GM08714 (cell line): ENCODE measurements around the gene PLSCR4.

ENCODE experiments used
- H3K4me3 ChIP-seq: fragments of 200-500 bp; sonication (Bioruptor generic); 2 replicates; pipeline ENCODE4 v1.5.1; 2014; ENCODE audit warnings: mild to moderate bottlenecking, low read length, inconsistent platforms
- ZNF274 ChIP-seq: IDR thresholded peaks from 2 replicates; pipeline ENCODE4 v1.6.1; 2012; ENCODE audit warnings: mild to moderate bottlenecking, low read depth, low read length

The PLSCR4 gene

DNA sequence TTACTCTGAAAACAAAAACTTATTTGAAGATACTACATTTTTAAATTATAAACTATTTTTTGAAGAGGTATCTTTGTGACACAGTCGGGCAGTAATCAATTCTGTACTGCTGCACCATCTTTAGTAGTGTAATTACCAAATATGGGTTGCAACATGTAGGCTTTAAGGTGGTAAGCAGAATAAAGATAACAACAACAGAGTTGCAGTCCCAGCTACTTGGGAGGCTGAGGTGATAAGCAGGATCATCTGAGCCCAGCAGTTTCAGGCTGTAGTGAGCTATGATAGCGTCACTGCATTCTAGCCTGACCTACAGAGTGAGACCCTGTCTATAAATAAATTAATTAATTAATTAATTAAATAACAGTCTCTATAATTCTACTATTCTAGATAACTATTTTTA is 95.9 kb downstream of the PLSCR4 start:
- no peak overlapping the region for H3K4me3 ChIP-seq
- TF ChIP-seq ZNF274 = no peak

DNA sequence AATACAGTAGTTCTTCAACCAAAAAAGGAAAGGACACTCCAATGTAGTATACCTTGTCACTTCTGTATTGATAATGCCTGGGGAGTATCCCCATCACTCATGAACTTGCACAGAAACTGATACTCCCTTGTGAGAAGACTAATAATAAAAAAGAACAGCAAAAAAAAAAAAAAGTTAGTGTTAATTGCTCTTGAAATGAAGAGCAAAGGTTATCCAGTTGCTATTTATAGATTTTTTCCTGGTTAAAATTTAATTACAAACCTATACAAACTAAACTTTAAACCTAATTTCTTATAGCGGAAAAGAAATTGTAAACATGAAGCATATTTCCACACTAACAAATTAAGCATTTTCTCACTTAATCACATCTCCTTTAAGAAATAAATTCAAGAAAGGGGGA is 96.6 kb downstream of the PLSCR4 start:
- no peak overlapping the region for H3K4me3 ChIP-seq
- TF ChIP-seq ZNF274 = no peak

DNA sequence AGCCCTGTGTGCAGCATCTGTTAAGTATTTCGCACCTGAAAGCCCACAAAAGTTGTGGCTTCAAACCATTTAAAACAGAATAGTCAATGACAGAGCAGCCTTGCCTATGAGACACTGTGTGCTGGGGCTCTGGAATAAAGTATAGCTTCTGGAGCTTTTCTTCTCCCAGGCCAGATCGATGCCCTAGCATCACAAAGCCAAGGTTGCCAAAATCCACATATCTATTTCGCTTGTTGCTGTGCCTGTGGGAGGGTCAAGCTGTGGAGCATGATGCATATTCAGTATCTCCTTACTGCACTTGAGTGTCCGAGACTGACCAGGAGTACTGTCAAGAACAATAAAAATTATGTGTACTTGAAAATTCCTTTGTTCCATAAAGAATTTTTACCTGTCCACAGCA is 97.5 kb downstream of the PLSCR4 start:
- TF ChIP-seq ZNF274 = no peak
- no peak overlapping the region for H3K4me3 ChIP-seq

DNA sequence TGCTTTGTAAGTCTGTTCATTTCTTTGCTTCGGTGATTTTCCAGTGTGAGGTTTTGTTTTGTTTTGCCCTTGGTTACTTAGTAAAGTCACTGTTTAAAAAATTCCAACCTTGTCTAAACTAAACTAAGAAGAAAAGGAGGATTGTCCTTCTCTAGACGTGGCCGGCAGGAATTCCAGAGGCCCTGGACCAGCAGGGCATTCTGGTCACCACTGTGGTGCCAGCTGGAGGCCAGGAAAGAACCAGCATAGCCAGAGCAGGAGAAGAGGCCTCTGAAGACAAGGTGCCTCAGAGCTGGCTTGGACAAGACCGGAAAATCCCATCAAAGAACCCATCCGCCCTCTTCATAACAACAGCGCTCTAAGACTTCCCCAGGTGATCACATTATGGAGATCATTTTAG is 98.1 kb downstream of the PLSCR4 start:
- TF ChIP-seq ZNF274 = no peak
- no peak overlapping the region for H3K4me3 ChIP-seq

DNA sequence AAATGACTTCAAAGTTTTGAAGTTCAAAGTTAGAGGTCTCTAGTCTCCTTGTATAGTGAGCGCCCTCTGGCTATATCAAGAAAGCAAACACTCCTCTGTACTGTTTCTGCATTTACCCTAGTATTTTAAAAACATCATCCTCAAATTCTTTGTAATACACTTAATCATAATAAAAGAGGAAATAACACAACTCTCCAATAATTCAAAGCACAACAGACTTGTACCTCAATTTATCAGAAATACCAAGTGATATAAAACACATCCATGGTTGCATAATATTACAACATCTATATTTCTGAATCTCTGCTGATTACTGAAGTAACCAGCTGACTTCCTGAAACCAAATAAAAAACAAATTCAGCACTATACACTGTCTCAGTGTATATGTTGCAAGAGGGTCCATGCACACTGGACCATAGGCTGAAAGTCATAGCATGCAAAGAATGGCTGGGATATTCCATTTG is 102.4 kb downstream of the PLSCR4 start:
- TF ChIP-seq ZNF274 = no peak

DNA sequence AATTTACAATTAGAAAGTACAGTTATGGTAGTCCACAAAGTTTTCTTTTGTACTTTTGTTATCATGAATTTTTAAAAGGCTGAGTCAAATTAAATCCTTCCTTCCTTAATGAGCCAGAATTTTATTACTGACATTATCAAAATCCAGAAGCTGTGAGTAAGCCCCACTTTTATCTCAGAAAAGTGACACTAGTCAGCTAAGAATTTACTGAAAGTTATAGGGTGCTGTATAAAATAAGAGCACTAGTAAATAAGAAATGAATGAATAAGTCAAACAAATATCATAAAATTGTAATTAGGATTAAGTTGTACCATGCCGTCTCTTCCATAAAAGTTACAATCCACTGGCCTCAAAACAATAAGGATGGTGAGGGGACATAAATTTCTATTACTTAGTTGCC is 105.3 kb downstream of the PLSCR4 start:
- no peak for TF ChIP-seq ZNF274
- H3K4me3 ChIP-seq = no peak overlapping the region

More for the DNA sequence above, 102.4 kb downstream of the PLSCR4 start:
- no peak overlapping the region for H3K4me3 ChIP-seq

DNA sequence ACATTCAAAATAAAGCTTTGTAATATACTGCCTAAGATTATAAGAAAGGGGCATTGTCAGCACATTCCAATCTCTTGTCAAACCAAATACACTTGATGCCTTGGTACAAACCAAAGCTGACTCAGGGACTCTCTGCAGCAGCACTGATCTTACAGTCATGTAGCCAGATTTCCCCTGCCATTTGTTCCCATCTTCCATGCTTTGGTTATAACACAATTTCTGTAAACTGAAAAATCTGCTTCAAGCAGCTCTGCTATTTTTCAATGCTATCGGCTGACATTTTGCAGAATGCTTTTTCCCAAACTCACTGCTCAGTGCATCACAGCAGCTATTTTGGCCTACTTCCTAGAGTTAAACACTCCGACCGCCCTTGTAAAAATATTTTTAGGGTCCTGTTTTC is 108.1 kb downstream of the PLSCR4 start:
- no peak for TF ChIP-seq ZNF274
- H3K4me3 ChIP-seq = no peak overlapping the region
